DOHH2 (cell line): ENCODE results near the gene GOLPH3L.
"Not testable (repeated sequence)": the region's sequence is repeated elsewhere in the genome, so short reads cannot be mapped to it uniquely, and the experiment has no call there.

Experiments
- H3F3A ChIP-seq: fragments of 200-600 bp; sonication (generic), shearing (Covaris generic); 2 replicates; pipeline ENCODE4 v1.6.0; 2016; ENCODE audit warnings: antibody characterized with exemption, mild to moderate bottlenecking; ENCODE audit not compliant: control insufficient read depth, insufficient read depth
- H3K27ac ChIP-seq: fragments of 200-600 bp; sonication (generic); 2 replicates; pipeline ENCODE4 v1.5.1; 2014; ENCODE audit warnings: low read depth, mild to moderate bottlenecking, low read length, moderate library complexity
- H3K27me3 ChIP-seq: fragments of 200-600 bp; sonication (generic); 2 replicates; pipeline ENCODE4 v1.6.1; 2014; ENCODE audit warnings: mild to moderate bottlenecking, low read length, mixed read lengths; ENCODE audit not compliant: control insufficient read depth
- H3K36me3 ChIP-seq: fragments of 200-600 bp; sonication (generic); 2 replicates; pipeline ENCODE4 v1.6.1; 2014; ENCODE audit warnings: mild to moderate bottlenecking, low read length, moderate library complexity, mixed read lengths; ENCODE audit not compliant: control insufficient read depth
- H3K4me1 ChIP-seq: fragments of 200-600 bp; sonication (generic); 2 replicates; pipeline ENCODE4 v1.6.1; 2014; ENCODE audit warnings: mild to moderate bottlenecking, low read length, mixed read lengths; ENCODE audit not compliant: control insufficient read depth
- H3K4me2 ChIP-seq: fragments of 200-600 bp; sonication (generic); 2 replicates; pipeline ENCODE4 v1.6.0; 2014; ENCODE audit warnings: mild to moderate bottlenecking, low read length, moderate library complexity
- H3K4me3 ChIP-seq: fragments of 200-600 bp; sonication (generic); 2 replicates; pipeline ENCODE4 v1.5.1; 2014; ENCODE audit warnings: mild to moderate bottlenecking, low read length, mixed read lengths
- H3K79me2 ChIP-seq: fragments of 200-600 bp; sonication (generic); 2 replicates; pipeline ENCODE4 v1.6.1; 2014; ENCODE audit warnings: mild to moderate bottlenecking, low read length, mixed read lengths; ENCODE audit not compliant: control insufficient read depth
- H3K9me2 ChIP-seq: fragments of 200-600 bp; sonication (generic); replicated peaks from 2 replicates; pipeline ENCODE4 v1.6.1; 2014; ENCODE audit warnings: mild to moderate bottlenecking, low read length, mixed read lengths; ENCODE audit not compliant: control insufficient read depth
- H3K9me3 ChIP-seq: fragments of 200-600 bp; sonication (generic); 2 replicates; pipeline ENCODE4 v1.6.1; 2014; ENCODE audit warnings: antibody characterized with exemption, low read length, mixed read lengths; ENCODE audit not compliant: control insufficient read depth, insufficient read depth
- H4K20me1 ChIP-seq: fragments of 200-600 bp; sonication (generic); 2 replicates; pipeline ENCODE4 v1.6.0; 2014; ENCODE audit warnings: low read depth, mild to moderate bottlenecking, antibody characterized with exemption, low read length, moderate library complexity; ENCODE audit not compliant: control insufficient read depth, insufficient read depth
- CTCF ChIP-seq: fragments of 200-600 bp; sonication (generic); IDR thresholded peaks from one replicate; pipeline ENCODE4 v1.5.1; 2014; ENCODE audit warnings: antibody characterized with exemption, mild to moderate bottlenecking, low read depth, low read length; ENCODE audit not compliant: poor library complexity, severe bottlenecking
- EZH2phosphoT487 ChIP-seq: fragments of 200-600 bp; sonication (generic); IDR thresholded peaks from 2 replicates; pipeline ENCODE4 v1.6.1; 2017; ENCODE audit warnings: borderline replicate concordance, mild to moderate bottlenecking, antibody characterized with exemption, low read length, moderate library complexity, mixed read lengths

Gene GOLPH3L

GRCh38 chr1:150661156-150661555, 35.8 kb downstream of the GOLPH3L start:
- no peaks in the 10 kb centered on the region for H3K4me1 ChIP-seq
- H3K4me2 ChIP-seq: no peak overlapping the region
- H3K9me2 ChIP-seq: no peaks in the 10 kb centered on the region
- TF ChIP-seq CTCF: no peak
- no peak for TF ChIP-seq EZH2phosphoT487
- H3K36me3 ChIP-seq: peaks cover 19% of the 10 kb centered on the region; the same call in 1 of the 2 replicates
- H3F3A ChIP-seq: no peaks in the 10 kb centered on the region
- H3K4me3 ChIP-seq: no peak overlapping the region
- H4K20me1 ChIP-seq: no peaks in the 10 kb centered on the region
- no peaks in the 10 kb centered on the region for H3K79me2 ChIP-seq
- no peak overlapping the region for H3K27ac ChIP-seq
- H3K27me3 ChIP-seq: no peaks in the 10 kb centered on the region
- H3K9me3 ChIP-seq: no peaks in the 10 kb centered on the region

- no peaks in the 10 kb centered on the region for H4K20me1 ChIP-seq
- TF ChIP-seq CTCF (no peak), EZH2phosphoT487 (no peak)
- peaks cover 17% of the 10 kb centered on the region; the same call in 1 of the 2 replicates for H3K36me3 ChIP-seq
- H3F3A ChIP-seq: no peaks in the 10 kb centered on the region
- H3K79me2 ChIP-seq: no peaks in the 10 kb centered on the region
- H3K4me2 ChIP-seq: no peak overlapping the region
- H3K4me1 ChIP-seq: no peaks in the 10 kb centered on the region
- H3K9me3 ChIP-seq: no peaks in the 10 kb centered on the region
- no peak overlapping the region for H3K4me3 ChIP-seq
- H3K27me3 ChIP-seq: no peaks in the 10 kb centered on the region
- no peaks in the 10 kb centered on the region for H3K9me2 ChIP-seq
- no peak overlapping the region for H3K27ac ChIP-seq
Observed at GRCh38 chr1:150660584-150660983, 36.4 kb downstream of the GOLPH3L start.

- not testable (repeated sequence) for H3K9me3 ChIP-seq, H3F3A ChIP-seq, H3K4me2 ChIP-seq, H3K27ac ChIP-seq, H3K9me2 ChIP-seq, H3K79me2 ChIP-seq, H3K4me3 ChIP-seq, H4K20me1 ChIP-seq, H3K27me3 ChIP-seq, H3K4me1 ChIP-seq
- peaks cover 12% of the 10 kb centered on the region; the same call in 1 of the 2 replicates for H3K36me3 ChIP-seq
Observed at GRCh38 chr1:150657064-150657463, 39.9 kb downstream of the GOLPH3L start.

GRCh38 chr1:150654635-150655034, 42.3 kb downstream of the GOLPH3L start:
- not testable (repeated sequence) for H3K9me2 ChIP-seq, H3K4me2 ChIP-seq, H3K27ac ChIP-seq, H3K79me2 ChIP-seq, H3K36me3 ChIP-seq, H3K27me3 ChIP-seq, H3K9me3 ChIP-seq, H4K20me1 ChIP-seq, H3F3A ChIP-seq, H3K4me1 ChIP-seq, H3K4me3 ChIP-seq
